GM12864 (cell line): ENCODE measurements around the gene UROC1.

ENCODE experiments used
- DNase-seq: peaks from one replicate; pipeline ENCODE4 v3.0.0-alpha.2; 2011; ENCODE audit warnings: low read depth
- H3K4me3 ChIP-seq: 2 replicates; pipeline ENCODE4 v1.5.1; 2011; ENCODE audit warnings: mild to moderate bottlenecking, low read depth, low read length, control low read depth
- CTCF ChIP-seq: IDR thresholded peaks from 2 replicates; pipeline ENCODE4 v1.5.1; 2011; ENCODE audit warnings: low read depth, mild to moderate bottlenecking, moderate library complexity, low read length, control low read depth, inconsistent platforms; ENCODE audit errors: missing control alignments

The UROC1 gene

GRCh38 chr3:126529585-126530170, 12.1 kb upstream of the UROC1 start:
- H3K4me3 ChIP-seq: no peak overlapping the region

GRCh38 chr3:126528800-126529541, 11.4 kb upstream of the UROC1 start:
- no peak for DNase-seq
- no peak for TF ChIP-seq CTCF
- H3K4me3 ChIP-seq: no peak overlapping the region

More at GRCh38 chr3:126529585-126530170, 12.1 kb upstream of the UROC1 start:
- no peak for DNase-seq
- no peak for TF ChIP-seq CTCF

- no peak overlapping the region for H3K4me3 ChIP-seq
- no peak for TF ChIP-seq CTCF
- no peak for DNase-seq
Observed at GRCh38 chr3:126528419-126528799, 10.8 kb upstream of the UROC1 start.

DNA sequence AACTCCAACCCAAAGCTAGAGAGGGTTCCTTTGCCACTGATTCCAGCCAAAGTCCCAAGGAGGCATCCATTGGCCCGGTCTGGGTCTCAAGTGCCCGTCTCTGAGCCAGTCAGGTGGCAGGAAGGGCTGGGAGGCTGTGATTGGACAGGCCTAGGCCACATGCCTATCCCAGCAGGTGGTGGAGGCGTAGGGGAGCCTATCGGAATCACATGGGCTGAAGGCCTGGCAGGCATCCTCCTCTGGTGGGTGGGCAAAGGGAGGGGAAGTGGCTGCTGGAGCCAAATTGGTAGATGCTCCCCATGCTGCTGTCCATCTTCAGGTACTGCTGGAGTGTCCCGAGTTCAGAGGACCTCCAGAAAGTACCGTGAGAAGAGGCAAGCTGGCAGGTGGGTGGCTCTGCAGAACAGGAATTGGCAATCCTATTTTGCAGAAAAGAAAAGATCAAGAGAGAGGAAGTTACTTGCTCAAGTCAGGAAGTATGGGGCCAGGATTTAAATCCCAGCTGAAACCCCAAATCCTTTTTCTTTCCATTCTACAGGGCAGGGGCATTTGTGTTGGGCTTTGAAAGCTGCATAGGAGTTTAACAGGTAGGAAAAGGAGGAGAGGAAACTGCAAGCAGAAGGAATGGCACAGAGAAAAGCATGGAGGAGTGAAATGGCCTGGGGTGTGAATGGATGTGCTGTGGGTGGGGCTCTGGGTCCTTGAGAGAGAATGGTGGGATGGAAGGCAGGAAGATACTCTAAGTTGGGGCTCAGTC, 10.1 kb upstream of the UROC1 start:
- no peak for DNase-seq
- no peak for TF ChIP-seq CTCF
- no peak overlapping the region for H3K4me3 ChIP-seq

- no peak for DNase-seq
- TF ChIP-seq CTCF: no peak
- H3K4me3 ChIP-seq: no peak overlapping the region
Observed at GRCh38 chr3:126527006-126527405, 9.4 kb upstream of the UROC1 start.

- no peak overlapping the region for H3K4me3 ChIP-seq
- no peak for TF ChIP-seq CTCF
- no peak for DNase-seq
Observed at GRCh38 chr3:126526668-126527005, 9.1 kb upstream of the UROC1 start.
